Nephron (organoid): ENCODE measurements around the gene MAPK8IP2.

Experiments used
- H3K27ac Mint-ChIP-seq, 3 experiments: 2 replicates each; pipeline ENCODE4 v1.8.0; 2020; ENCODE audit warnings: mixed read lengths in 3 of 3, mild to moderate bottlenecking in 2 of 3, moderate library complexity in 1 of 3
- H3K27me3 Mint-ChIP-seq: 2 replicates; pipeline ENCODE4 v1.8.0; 2021; ENCODE audit warnings: low read depth, mild to moderate bottlenecking, moderate library complexity, mixed read lengths
- H3K36me3 Mint-ChIP-seq: 2 replicates; pipeline ENCODE4 v1.8.0; 2020; ENCODE audit warnings: low read depth, mixed read lengths
- H3K4me1 Mint-ChIP-seq: 2 replicates; pipeline ENCODE4 v1.8.0; 2020; ENCODE audit warnings: mixed read lengths
- H3K4me3 Mint-ChIP-seq, 3 experiments: 2 replicates each; pipeline ENCODE4 v1.8.0; 2020; ENCODE audit warnings: mild to moderate bottlenecking in 3 of 3, mixed read lengths in 3 of 3, moderate library complexity in 2 of 3
- H3K9me3 Mint-ChIP-seq: 2 replicates; pipeline ENCODE4 v1.8.0; 2020; ENCODE audit warnings: mixed read lengths
- TF ChIP-seq, protein P1 (sequence below), 3 experiments: fragments of 200-600 bp; sonication (generic); IDR thresholded peaks; one replicate each; pipeline ENCODE4 v1.5.0; 2021; ENCODE audit warnings: antibody characterized with exemption in 3 of 3; ENCODE audit not compliant: unreplicated experiment in 3 of 3

Gene MAPK8IP2

DNA sequence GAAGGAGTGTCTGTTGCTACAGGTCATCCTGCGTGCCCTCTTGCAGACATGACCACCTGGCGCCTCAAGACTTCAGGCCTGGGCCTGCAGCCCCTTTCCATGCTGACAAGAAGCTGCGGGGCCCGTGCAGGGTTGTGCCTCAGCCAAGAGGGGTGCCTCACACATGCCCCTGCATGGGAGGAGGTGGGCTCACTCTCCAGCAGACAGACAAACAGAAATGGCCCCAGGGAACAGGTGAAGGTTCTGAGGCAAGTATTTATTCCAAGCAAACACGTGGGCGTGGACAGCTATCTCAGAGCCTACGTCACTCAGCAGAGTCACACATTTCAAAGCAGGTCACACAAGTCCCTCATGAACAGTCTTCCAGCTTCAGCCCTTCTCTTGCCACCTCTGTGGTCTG is 32.0 kb upstream of the MAPK8IP2 start:
- TF ChIP-seq, protein P1, sequence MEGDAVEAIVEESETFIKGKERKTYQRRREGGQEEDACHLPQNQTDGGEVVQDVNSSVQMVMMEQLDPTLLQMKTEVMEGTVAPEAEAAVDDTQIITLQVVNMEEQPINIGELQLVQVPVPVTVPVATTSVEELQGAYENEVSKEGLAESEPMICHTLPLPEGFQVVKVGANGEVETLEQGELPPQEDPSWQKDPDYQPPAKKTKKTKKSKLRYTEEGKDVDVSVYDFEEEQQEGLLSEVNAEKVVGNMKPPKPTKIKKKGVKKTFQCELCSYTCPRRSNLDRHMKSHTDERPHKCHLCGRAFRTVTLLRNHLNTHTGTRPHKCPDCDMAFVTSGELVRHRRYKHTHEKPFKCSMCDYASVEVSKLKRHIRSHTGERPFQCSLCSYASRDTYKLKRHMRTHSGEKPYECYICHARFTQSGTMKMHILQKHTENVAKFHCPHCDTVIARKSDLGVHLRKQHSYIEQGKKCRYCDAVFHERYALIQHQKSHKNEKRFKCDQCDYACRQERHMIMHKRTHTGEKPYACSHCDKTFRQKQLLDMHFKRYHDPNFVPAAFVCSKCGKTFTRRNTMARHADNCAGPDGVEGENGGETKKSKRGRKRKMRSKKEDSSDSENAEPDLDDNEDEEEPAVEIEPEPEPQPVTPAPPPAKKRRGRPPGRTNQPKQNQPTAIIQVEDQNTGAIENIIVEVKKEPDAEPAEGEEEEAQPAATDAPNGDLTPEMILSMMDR (IDR thresholded peaks at IDR 0.05; ENCODE audit: unreplicated experiment in 3 of 3): no peak
- H3K27ac Mint-ChIP-seq: no peak overlapping the region
- H3K9me3 Mint-ChIP-seq: no peaks in the 10 kb centered on the region
- peaks cover 3% of the 10 kb centered on the region for H3K4me1 Mint-ChIP-seq
- H3K27me3 Mint-ChIP-seq: no peaks in the 10 kb centered on the region
- no peak overlapping the region for H3K4me3 Mint-ChIP-seq
- peaks cover 17% of the 10 kb centered on the region for H3K36me3 Mint-ChIP-seq

DNA sequence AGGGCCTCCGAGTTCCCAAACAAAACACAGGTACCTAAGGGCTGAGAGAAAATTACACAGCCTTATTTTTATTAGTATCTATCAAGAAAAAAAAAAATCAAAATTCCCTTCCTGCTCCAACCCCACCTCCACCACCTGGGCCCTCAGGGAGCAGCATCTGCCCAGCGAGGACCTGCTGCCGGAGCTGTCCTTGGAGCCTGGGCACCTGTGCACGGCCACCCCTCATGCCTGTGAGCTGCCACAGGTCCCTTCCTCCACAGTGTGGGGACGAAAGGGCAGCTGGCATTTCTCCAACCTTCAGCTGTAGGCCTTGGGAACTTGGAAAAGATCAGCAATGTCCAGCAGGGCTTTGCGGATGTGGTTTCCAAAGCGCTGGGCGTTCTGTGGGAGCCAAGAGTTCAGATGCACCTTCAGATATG is 31.5 kb upstream of the MAPK8IP2 start:
- Mint-ChIP-seq H3K4me1 (no peaks in the 10 kb centered on the region), H3K36me3 (peaks cover 17% of the 10 kb centered on the region), H3K27ac (no peak overlapping the region), H3K9me3 (no peaks in the 10 kb centered on the region), H3K4me3 (no peak overlapping the region), H3K27me3 (no peaks in the 10 kb centered on the region)
- TF ChIP-seq, protein P1 (IDR thresholded peaks at IDR 0.05; ENCODE audit: unreplicated experiment in 3 of 3): no peak

DNA sequence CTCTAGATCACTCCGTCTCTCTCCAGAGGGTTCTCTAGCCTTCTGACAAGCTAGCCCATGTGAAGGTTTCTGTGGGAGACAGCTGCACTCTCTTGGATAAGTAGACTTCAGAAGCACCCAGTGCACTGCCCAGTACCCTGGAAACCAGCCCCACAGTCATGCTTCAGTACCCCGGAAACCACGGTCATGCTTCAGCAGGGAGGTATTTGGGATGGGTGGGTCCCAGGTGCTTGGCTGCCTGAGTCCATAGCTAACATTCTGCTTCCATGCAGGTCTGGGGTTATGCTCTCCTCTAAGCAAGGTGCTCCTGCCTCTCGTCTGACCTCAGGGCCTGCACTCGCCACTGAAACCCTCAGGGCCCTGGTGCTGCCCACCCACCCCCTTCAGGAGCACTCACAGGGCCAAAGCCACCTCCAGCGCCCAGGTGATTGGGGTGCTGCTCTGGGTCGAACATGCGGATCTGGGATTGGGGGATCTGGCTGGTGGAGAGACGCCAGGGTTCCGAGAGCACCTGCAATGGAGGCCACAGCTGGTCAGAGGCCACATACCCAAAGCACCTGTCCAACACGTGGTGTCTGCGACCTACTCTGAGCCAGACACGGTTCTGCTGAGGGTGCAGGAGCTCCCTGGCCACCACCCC is 30.6 kb upstream of the MAPK8IP2 start:
- H3K4me3 Mint-ChIP-seq: no peak overlapping the region
- H3K4me1 Mint-ChIP-seq: no peaks in the 10 kb centered on the region
- peaks cover 17% of the 10 kb centered on the region for H3K36me3 Mint-ChIP-seq
- no peaks in the 10 kb centered on the region for H3K9me3 Mint-ChIP-seq
- H3K27me3 Mint-ChIP-seq: no peaks in the 10 kb centered on the region
- TF ChIP-seq, protein P1 (IDR thresholded peaks at IDR 0.05; ENCODE audit: unreplicated experiment in 3 of 3): no peak
- no peak overlapping the region for H3K27ac Mint-ChIP-seq

DNA sequence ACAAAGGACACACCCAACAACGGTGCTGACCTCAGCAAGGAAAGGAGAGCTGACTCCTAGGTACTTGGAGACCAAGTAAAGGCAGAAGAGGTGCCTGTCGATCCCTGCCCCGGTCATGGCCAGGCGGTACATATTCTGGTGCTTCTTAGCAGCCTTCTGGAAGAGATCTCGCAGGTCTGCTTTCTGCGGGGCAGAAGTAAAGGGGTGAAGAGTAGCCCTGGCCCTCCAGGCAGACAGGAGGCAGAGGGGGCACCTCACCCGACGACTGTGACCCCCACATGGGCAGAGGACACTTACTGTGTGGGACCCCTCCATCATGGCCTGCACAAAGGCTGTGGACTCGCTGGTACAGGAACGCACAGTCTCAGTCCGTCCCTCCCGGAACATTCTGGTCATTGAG is 29.7 kb upstream of the MAPK8IP2 start:
- H3K27me3 Mint-ChIP-seq: no peaks in the 10 kb centered on the region

DNA sequence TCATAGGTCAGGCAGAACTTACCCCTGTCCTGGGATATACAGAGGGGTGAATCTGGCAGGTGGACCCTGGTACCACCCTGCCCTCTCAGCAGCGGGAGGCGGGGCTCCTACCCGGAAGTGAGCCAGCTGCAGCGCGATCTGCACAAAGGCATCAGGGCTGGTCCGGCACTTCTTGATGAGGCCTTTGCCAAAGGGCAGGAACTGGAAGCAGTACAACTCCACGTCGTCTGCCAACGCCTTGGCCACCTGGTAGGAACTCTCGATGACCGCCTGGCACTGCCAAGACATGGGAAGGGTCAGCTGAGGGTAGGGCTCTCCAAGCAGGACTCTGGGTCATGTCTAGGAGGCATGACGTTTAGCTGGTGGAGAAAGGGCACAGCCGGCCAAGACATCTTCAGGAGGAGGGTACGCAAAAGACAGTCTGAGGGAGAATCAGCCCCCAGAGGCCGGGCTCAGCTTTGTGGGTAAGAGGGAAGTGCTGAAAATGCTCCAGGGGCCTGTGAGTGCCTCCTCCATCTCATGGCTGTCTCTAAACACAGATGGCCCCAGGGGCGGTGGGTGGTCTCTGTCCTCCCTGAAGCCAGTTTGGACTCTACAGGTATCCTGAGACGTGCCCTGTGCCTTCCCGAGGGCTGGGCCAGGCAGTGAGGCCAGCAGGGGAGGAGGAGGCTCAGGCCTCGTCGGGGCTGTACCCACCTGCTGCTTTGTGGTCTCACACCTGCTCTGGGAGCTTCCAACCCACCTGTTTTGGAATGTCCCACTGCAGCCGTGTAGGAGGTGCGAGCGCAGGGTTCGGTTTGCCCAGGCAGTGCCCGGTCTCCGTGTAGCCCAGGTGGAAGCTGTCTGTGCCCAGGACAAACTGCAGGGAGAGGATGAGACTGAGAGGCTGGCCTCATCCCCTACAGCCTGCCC is 29.1 kb upstream of the MAPK8IP2 start:
- TF ChIP-seq, protein P1 (IDR thresholded peaks at IDR 0.05; ENCODE audit: unreplicated experiment in 3 of 3): no peak
- Mint-ChIP-seq H3K36me3 (peaks cover 22% of the 10 kb centered on the region), H3K9me3 (no peaks in the 10 kb centered on the region), H3K27ac (no peak overlapping the region), H3K4me1 (no peaks in the 10 kb centered on the region), H3K27me3 (no peaks in the 10 kb centered on the region), H3K4me3 (no peak overlapping the region)

More for the DNA sequence above, 29.7 kb upstream of the MAPK8IP2 start:
- H3K27ac Mint-ChIP-seq: no peak overlapping the region
- H3K4me1 Mint-ChIP-seq: no peaks in the 10 kb centered on the region
- no peaks in the 10 kb centered on the region for H3K9me3 Mint-ChIP-seq
- H3K4me3 Mint-ChIP-seq: no peak overlapping the region
- peaks cover 18% of the 10 kb centered on the region for H3K36me3 Mint-ChIP-seq
- TF ChIP-seq, protein P1 (IDR thresholded peaks at IDR 0.05; ENCODE audit: unreplicated experiment in 3 of 3): no peak
